ENCODE data around the gene PFN2. TPM values are rescaled to one million over a fixed set of nuclear protein-coding genes. Genes with fewer than 3 reads are reported as not detected.

PFN2 gene
- total RNA-seq, 1 donor from 2014 or later, result 179 TPM

DNA sequence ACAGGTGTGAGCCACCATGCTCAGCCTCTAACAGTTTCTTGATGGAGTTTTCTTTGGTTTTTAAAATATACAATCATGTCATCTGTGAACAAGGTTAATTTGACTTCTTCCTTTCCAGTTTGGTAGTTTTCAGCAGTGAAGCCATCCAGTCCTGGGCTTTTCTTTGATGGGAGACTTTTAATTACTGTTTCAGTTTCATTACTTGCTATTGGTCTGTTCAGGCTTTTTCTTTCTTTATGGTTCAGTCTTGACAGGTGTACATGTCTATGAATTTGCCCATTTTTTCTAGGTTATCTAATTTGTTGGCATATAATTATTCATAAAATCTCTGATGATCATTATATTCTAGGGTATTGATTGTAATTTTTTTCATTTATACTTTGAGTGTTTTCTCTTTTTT, 36.8 kb downstream of the PFN2 start:
- Mint-ChIP-seq H3K27ac (no peak overlapping the region), H3K4me3 (no peak overlapping the region), H3K27me3 (ENCODE audit: low read depth) (no peaks in the 10 kb centered on the region), H3K9me3 (peaks cover 64% of the 10 kb centered on the region), H3K36me3 (peaks cover 73% of the 10 kb centered on the region), H3K4me1 (no peaks in the 10 kb centered on the region)
- DNase-seq (ENCODE audit: low spot score in 2 of 2, unreplicated experiment in 2 of 2), result no peak
- TF ChIP-seq CTCF (IDR thresholded peaks at IDR 0.05; ENCODE audit: unreplicated experiment), result no peak

GRCh38 chr3:149933008-149933407, 37.7 kb downstream of the PFN2 start:
- no peaks in the 10 kb centered on the region for H3K4me1 Mint-ChIP-seq
- no peak for DNase-seq (ENCODE audit: low spot score in 2 of 2, unreplicated experiment in 2 of 2)
- H3K36me3 Mint-ChIP-seq, result peaks cover 75% of the 10 kb centered on the region
- no peak for TF ChIP-seq CTCF (IDR thresholded peaks at IDR 0.05; ENCODE audit: unreplicated experiment)
- no peak overlapping the region for H3K27ac Mint-ChIP-seq
- peaks cover 65% of the 10 kb centered on the region for H3K9me3 Mint-ChIP-seq
- H3K4me3 Mint-ChIP-seq, result no peak overlapping the region
- H3K27me3 Mint-ChIP-seq (ENCODE audit: low read depth), result no peaks in the 10 kb centered on the region

GRCh38 chr3:149920119-149920518, 50.6 kb downstream of the PFN2 start:
- peaks cover 24% of the 10 kb centered on the region for H3K36me3 Mint-ChIP-seq
- no peak overlapping the region for H3K27ac Mint-ChIP-seq
- no peaks in the 10 kb centered on the region for H3K4me1 Mint-ChIP-seq
- TF ChIP-seq CTCF (IDR thresholded peaks at IDR 0.05; ENCODE audit: unreplicated experiment), result no peak
- no peak overlapping the region for H3K4me3 Mint-ChIP-seq
- no peaks in the 10 kb centered on the region for H3K27me3 Mint-ChIP-seq (ENCODE audit: low read depth)
- no peaks in the 10 kb centered on the region for H3K9me3 Mint-ChIP-seq
- no peak for DNase-seq (ENCODE audit: low spot score in 2 of 2, unreplicated experiment in 2 of 2)

- H3K9me3 Mint-ChIP-seq, result no peaks in the 10 kb centered on the region
- TF ChIP-seq CTCF (IDR thresholded peaks at IDR 0.05; ENCODE audit: unreplicated experiment), result no peak
- no peaks in the 10 kb centered on the region for H3K27me3 Mint-ChIP-seq (ENCODE audit: low read depth)
- no peak overlapping the region for H3K4me3 Mint-ChIP-seq
- H3K36me3 Mint-ChIP-seq, result peaks cover 24% of the 10 kb centered on the region
- no peak overlapping the region for H3K27ac Mint-ChIP-seq
- H3K4me1 Mint-ChIP-seq, result no peaks in the 10 kb centered on the region
- no peak for DNase-seq (ENCODE audit: low spot score in 2 of 2, unreplicated experiment in 2 of 2)
These were observed 51.2 kb downstream of the PFN2 start for GRCh38 chr3:149919509-149919908.

GRCh38 chr3:149917124-149917667, 53.5 kb downstream of the PFN2 start:
- Mint-ChIP-seq H3K4me3 (no peak overlapping the region), H3K27ac (no peak overlapping the region), H3K9me3 (no peaks in the 10 kb centered on the region), H3K4me1 (no peaks in the 10 kb centered on the region), H3K27me3 (ENCODE audit: low read depth) (no peaks in the 10 kb centered on the region), H3K36me3 (peaks cover 28% of the 10 kb centered on the region)
- DNase-seq (ENCODE audit: low spot score in 2 of 2, unreplicated experiment in 2 of 2), result no peak
- no peak for TF ChIP-seq CTCF (IDR thresholded peaks at IDR 0.05; ENCODE audit: unreplicated experiment)

Other genes starting within 250 kb of the PFN2 start
- 49.6 to 55.7 TPM (median 52.4 TPM) in 3 replicates for gene COMMD2, start 218.4 kb downstream of the PFN2 start, total RNA-seq
- 0.13 to 0.34 TPM in 2 of 3 replicates, not detected in the other for gene ANKUB1, start 178.3 kb downstream of the PFN2 start, total RNA-seq
- gene RNF13, start 157.7 kb downstream of the PFN2 start, total RNA-seq, result 29.8 to 38.0 TPM (median 30.9 TPM) in 3 replicates